ENCODE results near the gene DPYSL4. TPM values are rescaled to one million over a fixed set of nuclear protein-coding genes. Genes with fewer than 3 reads are reported as not detected.

Gene DPYSL4
- total RNA-seq, 1 donor from 2014 or later = 17.7 TPM

- H3K4me3 ChIP-seq = no peak overlapping the region
Observed at GRCh38 chr10:132141526-132142395, 45.0 kb upstream of the DPYSL4 start.

GRCh38 chr10:132142396-132143161 lies 44.2 kb upstream of the DPYSL4 start:
- Histone ChIP-seq H3K4me1 (no peaks in the 10 kb centered on the region), H3K9me3 (ENCODE audit: low read depth) (no peaks in the 10 kb centered on the region), H3F3A (ENCODE audit: low read depth) (no peaks in the 10 kb centered on the region), H3K79me2 (ENCODE audit: low read depth) (no peaks in the 10 kb centered on the region), H4K20me1 (ENCODE audit: low read depth) (no peaks in the 10 kb centered on the region), H3K9ac (no peak overlapping the region), H3K27ac (no peak overlapping the region), H3K36me3 (no peaks in the 10 kb centered on the region), H3K27me3 (no peaks in the 10 kb centered on the region), H3K4me2 (no peak overlapping the region), H3K4me3 (no peak overlapping the region), H2AFZ (replicated peaks) (no peak overlapping the region)
- H3K27ac Mint-ChIP-seq = no peak overlapping the region
- TF ChIP-seq EZH2 (IDR thresholded peaks at IDR 0.05) (no peak), CTCF (IDR thresholded peaks at IDR 0.05) (peak; percentile 80), EZH2phosphoT487 (IDR thresholded peaks at IDR 0.05) (no peak)
- DNase-seq (ENCODE audit: low spot score) = peak; percentile 71
- H3K4me1 Mint-ChIP-seq = peaks cover 7% of the 10 kb centered on the region
- H3K27me3 Mint-ChIP-seq (ENCODE audit: insufficient read depth, low read depth) = no peaks in the 10 kb centered on the region
- H3K36me3 Mint-ChIP-seq = no peaks in the 10 kb centered on the region
- H3K4me3 Mint-ChIP-seq = no peak overlapping the region
- H3K9me3 Mint-ChIP-seq = no peaks in the 10 kb centered on the region

More at GRCh38 chr10:132141526-132142395, 45.0 kb upstream of the DPYSL4 start:
- no peaks in the 10 kb centered on the region for H3K36me3 Mint-ChIP-seq
- no peak overlapping the region for H3K4me2 ChIP-seq
- H3K9me3 Mint-ChIP-seq = no peaks in the 10 kb centered on the region
- H3K9me3 ChIP-seq (ENCODE audit: low read depth) = no peaks in the 10 kb centered on the region
- H3K27me3 Mint-ChIP-seq (ENCODE audit: insufficient read depth, low read depth) = peaks cover 3% of the 10 kb centered on the region
- no peaks in the 10 kb centered on the region for H4K20me1 ChIP-seq (ENCODE audit: low read depth)
- H2AFZ ChIP-seq (replicated peaks) = no peak overlapping the region
- no peaks in the 10 kb centered on the region for H3K79me2 ChIP-seq (ENCODE audit: low read depth)
- DNase-seq (ENCODE audit: low spot score) = no peak
- no peaks in the 10 kb centered on the region for H3K36me3 ChIP-seq
- no peaks in the 10 kb centered on the region for H3K27me3 ChIP-seq
- H3K4me1 ChIP-seq = no peaks in the 10 kb centered on the region
- H3K27ac ChIP-seq = no peak overlapping the region
- TF ChIP-seq CTCF (IDR thresholded peaks at IDR 0.05) = no peak
- no peak for TF ChIP-seq EZH2phosphoT487 (IDR thresholded peaks at IDR 0.05)
- H3K4me3 Mint-ChIP-seq = no peak overlapping the region
- H3K27ac Mint-ChIP-seq = no peak overlapping the region
- peaks cover 7% of the 10 kb centered on the region for H3K4me1 Mint-ChIP-seq
- no peaks in the 10 kb centered on the region for H3F3A ChIP-seq (ENCODE audit: low read depth)
- H3K9ac ChIP-seq = no peak overlapping the region

GRCh38 chr10:132143162-132143561 lies 43.6 kb upstream of the DPYSL4 start:
- H3K27me3 Mint-ChIP-seq (ENCODE audit: insufficient read depth, low read depth) = no peaks in the 10 kb centered on the region
- no peak overlapping the region for H3K4me3 ChIP-seq
- no peak overlapping the region for H2AFZ ChIP-seq (replicated peaks)
- no peak overlapping the region for H3K4me2 ChIP-seq
- H3K4me1 Mint-ChIP-seq = peaks cover 12% of the 10 kb centered on the region
- no peaks in the 10 kb centered on the region for H3K36me3 ChIP-seq
- no peak overlapping the region for H3K4me3 Mint-ChIP-seq
- peak; percentile 33 for DNase-seq (ENCODE audit: low spot score)
- H3K36me3 Mint-ChIP-seq = no peaks in the 10 kb centered on the region
- no peaks in the 10 kb centered on the region for H3F3A ChIP-seq (ENCODE audit: low read depth)
- H3K79me2 ChIP-seq (ENCODE audit: low read depth) = no peaks in the 10 kb centered on the region
- no peaks in the 10 kb centered on the region for H3K9me3 ChIP-seq (ENCODE audit: low read depth)
- no peaks in the 10 kb centered on the region for H3K4me1 ChIP-seq
- no peaks in the 10 kb centered on the region for H4K20me1 ChIP-seq (ENCODE audit: low read depth)
- H3K9me3 Mint-ChIP-seq = no peaks in the 10 kb centered on the region
- H3K27ac Mint-ChIP-seq = no peak overlapping the region
- H3K27ac ChIP-seq = no peak overlapping the region
- no peak overlapping the region for H3K9ac ChIP-seq
- no peaks in the 10 kb centered on the region for H3K27me3 ChIP-seq
- no peak for TF ChIP-seq EZH2phosphoT487 (IDR thresholded peaks at IDR 0.05)
- TF ChIP-seq CTCF (IDR thresholded peaks at IDR 0.05) = no peak
- TF ChIP-seq EZH2 (IDR thresholded peaks at IDR 0.05) = no peak
